GM12872 (cell line): ENCODE data around the gene CTNNA1.

Source experiments
- CTCF ChIP-seq: IDR thresholded peaks from 3 replicates; pipeline ENCODE4 v1.5.1; 2011; ENCODE audit warnings: low read depth, mild to moderate bottlenecking, low read length, moderate library complexity; ENCODE audit not compliant: insufficient read depth

The CTNNA1 gene

GRCh38 chr5:138961221-138961620, 208.0 kb downstream of the CTNNA1 start:
- no peak for TF ChIP-seq CTCF

GRCh38 chr5:138961729-138962128, 208.5 kb downstream of the CTNNA1 start:
- no peak for TF ChIP-seq CTCF

- no peak for TF ChIP-seq CTCF
Observed at GRCh38 chr5:138962614-138963370, 209.6 kb downstream of the CTNNA1 start.

- no peak for TF ChIP-seq CTCF
Observed at GRCh38 chr5:138963763-138964371, 210.6 kb downstream of the CTNNA1 start.

- TF ChIP-seq CTCF = no peak
Observed at GRCh38 chr5:138964647-138965201, 211.5 kb downstream of the CTNNA1 start.

- no peak for TF ChIP-seq CTCF
Observed at GRCh38 chr5:138965626-138966025, 212.4 kb downstream of the CTNNA1 start.

GRCh38 chr5:138966236-138966985, 213.2 kb downstream of the CTNNA1 start:
- no peak for TF ChIP-seq CTCF
